Body of pancreas (tissue), 4 donors: ENCODE results near the gene AWAT2.

Experiments
- CTCF ChIP-seq, 7 experiments: fragments of 450-650 bp in 4 of 7; fragments of 200-600 bp in 3 of 7; sonication (generic) in 3 of 7; IDR thresholded peaks; one replicate each; pipeline ENCODE4 v1.5.1; 2016 to 2019; ENCODE audit warnings: antibody characterized with exemption in 7 of 7
- POLR2A ChIP-seq, 3 donors: fragments of 450-650 bp; IDR thresholded peaks; one replicate each; pipeline ENCODE4 v1.6.1; 2016; ENCODE audit warnings: antibody characterized with exemption in 3 of 3, mild to moderate bottlenecking in 2 of 3

GRCh38 chrX:70049406-70049805, 332 bp downstream of the AWAT2 start:
- TF ChIP-seq POLR2A (IDR thresholded peaks at IDR 0.05) (no peak), CTCF (IDR thresholded peaks at IDR 0.05) (no peak)
